ENCODE data around the gene ZNF343. TPM values are rescaled to one million over a fixed set of nuclear protein-coding genes. Genes with fewer than 3 reads are reported as not detected.

ZNF343 gene
- total and polyA plus RNA-seq, 10 of the 15 experiments (the other 5 are each of a cell fraction or from before 2014, with no cell fraction given), result 1.3 to 11.1 (median 9.0) TPM

DNA sequence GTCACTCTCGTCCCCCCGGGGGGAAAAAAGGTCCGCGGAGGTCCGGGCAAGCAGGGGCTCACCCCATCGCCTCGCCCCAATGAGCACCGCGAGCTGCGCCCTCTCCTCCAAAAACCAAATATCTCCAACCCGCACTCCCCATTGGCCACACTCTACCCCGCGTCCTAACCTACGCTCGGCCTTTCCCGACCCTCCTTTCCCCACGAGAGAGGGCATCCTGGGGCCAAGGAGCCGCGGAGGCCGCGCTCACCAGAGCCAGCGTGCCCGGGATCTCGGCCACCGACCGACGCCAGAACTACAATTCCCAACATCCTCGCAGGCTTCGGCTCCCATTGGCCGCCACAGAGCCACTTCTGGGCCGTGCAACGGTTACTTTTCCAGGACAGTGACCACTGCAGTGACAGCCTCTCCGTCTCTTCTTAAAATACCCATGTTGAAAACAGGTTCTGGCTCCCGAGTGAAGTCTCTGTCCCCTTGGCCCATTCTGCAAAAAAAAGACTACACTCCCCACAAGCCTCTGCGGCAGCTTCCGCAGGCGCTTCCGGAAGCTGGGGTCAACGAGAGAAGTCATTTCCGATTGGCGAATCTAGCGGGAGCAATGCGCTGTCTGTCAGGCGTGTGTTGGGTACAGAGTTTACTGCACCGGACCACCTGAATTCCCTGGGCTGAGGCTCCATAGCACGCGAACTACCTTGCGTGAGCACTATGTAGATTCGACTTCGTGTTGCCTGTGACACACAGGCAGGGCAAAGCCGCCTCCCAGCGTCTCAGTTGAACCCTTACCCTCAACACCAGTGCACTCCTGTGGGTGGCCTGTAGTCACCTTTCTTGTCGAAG lies at the start of gene ZNF343 (continued):
- TF ChIP-seq ZBTB40 (IDR thresholded peaks at IDR 0.05; ENCODE audit: borderline replicate concordance), result peak; percentile 98
- TF ChIP-seq POU2F2 (IDR thresholded peaks at IDR 0.05; ENCODE audit: borderline replicate concordance, low read depth, low read length), result no peak
- TF ChIP-seq BMI1 (IDR thresholded peaks at IDR 0.05; ENCODE audit: borderline replicate concordance), result no peak
- TF ChIP-seq MEF2A (IDR thresholded peaks at IDR 0.05; ENCODE audit: insufficient read depth, low read depth, low read length), result no peak
- no peak for TF ChIP-seq BCL11A (IDR thresholded peaks at IDR 0.05; ENCODE audit: low read depth, low read length)
- TF ChIP-seq, protein P1, sequence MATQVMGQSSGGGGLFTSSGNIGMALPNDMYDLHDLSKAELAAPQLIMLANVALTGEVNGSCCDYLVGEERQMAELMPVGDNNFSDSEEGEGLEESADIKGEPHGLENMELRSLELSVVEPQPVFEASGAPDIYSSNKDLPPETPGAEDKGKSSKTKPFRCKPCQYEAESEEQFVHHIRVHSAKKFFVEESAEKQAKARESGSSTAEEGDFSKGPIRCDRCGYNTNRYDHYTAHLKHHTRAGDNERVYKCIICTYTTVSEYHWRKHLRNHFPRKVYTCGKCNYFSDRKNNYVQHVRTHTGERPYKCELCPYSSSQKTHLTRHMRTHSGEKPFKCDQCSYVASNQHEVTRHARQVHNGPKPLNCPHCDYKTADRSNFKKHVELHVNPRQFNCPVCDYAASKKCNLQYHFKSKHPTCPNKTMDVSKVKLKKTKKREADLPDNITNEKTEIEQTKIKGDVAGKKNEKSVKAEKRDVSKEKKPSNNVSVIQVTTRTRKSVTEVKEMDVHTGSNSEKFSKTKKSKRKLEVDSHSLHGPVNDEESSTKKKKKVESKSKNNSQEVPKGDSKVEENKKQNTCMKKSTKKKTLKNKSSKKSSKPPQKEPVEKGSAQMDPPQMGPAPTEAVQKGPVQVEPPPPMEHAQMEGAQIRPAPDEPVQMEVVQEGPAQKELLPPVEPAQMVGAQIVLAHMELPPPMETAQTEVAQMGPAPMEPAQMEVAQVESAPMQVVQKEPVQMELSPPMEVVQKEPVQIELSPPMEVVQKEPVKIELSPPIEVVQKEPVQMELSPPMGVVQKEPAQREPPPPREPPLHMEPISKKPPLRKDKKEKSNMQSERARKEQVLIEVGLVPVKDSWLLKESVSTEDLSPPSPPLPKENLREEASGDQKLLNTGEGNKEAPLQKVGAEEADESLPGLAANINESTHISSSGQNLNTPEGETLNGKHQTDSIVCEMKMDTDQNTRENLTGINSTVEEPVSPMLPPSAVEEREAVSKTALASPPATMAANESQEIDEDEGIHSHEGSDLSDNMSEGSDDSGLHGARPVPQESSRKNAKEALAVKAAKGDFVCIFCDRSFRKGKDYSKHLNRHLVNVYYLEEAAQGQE (IDR thresholded peaks at IDR 0.05; ENCODE audit: low read depth, low read length), result no peak
- no peak for TF ChIP-seq SMAD1 (IDR thresholded peaks at IDR 0.05; ENCODE audit: low read depth, partially characterized antibody)
- no peak for TF ChIP-seq MEF2B (IDR thresholded peaks at IDR 0.05; ENCODE audit: partially characterized antibody, poor library complexity, severe bottlenecking)
- peak; percentile 93 for TF ChIP-seq SIX5 (IDR thresholded peaks at IDR 0.05; ENCODE audit: low read depth, low read length, severe bottlenecking)
- TF ChIP-seq KLF5 (IDR thresholded peaks at IDR 0.05; ENCODE audit: partially characterized antibody), result no peak
- TF ChIP-seq BHLHE40 (IDR thresholded peaks at IDR 0.05; ENCODE audit: borderline replicate concordance in 1 of 2, low read depth in 2 of 2, low read length in 1 of 2), result peak in 1 of 2 experiments; percentile 20; a peak in 1 of 4 replicates
- TF ChIP-seq STAT1 (conservative IDR thresholded peaks at IDR 0.05), result 0 out of 2 replicates have a peak, but pooled peaks have one; percentile 70
- TF ChIP-seq GABPA (IDR thresholded peaks at IDR 0.05; ENCODE audit: low read depth), result peak; percentile 100
- no peak for TF ChIP-seq ATF2 (IDR thresholded peaks at IDR 0.05; ENCODE audit: low read length)
- TF ChIP-seq SREBF1 (IDR thresholded peaks at IDR 0.05; ENCODE audit: low read length), result peak; percentile 70
- TF ChIP-seq CREB1 (IDR thresholded peaks at IDR 0.05; ENCODE audit: low read depth), result peak; percentile 72
- TF ChIP-seq KAT2A (conservative IDR thresholded peaks at IDR 0.05; ENCODE audit: control insufficient read depth, low read depth, low read length), result no peak
- no peak for TF ChIP-seq SUZ12 (IDR thresholded peaks at IDR 0.05; ENCODE audit: unreplicated experiment)
